Measurements from ENCODE around the gene PAQR7. TPM values are rescaled to one million over a fixed set of nuclear protein-coding genes. Genes with fewer than 3 reads are reported as not detected.

Gene PAQR7
- total RNA-seq, 4 donors from 2014 or later, result 6.7 to 12.1 (median 7.8) TPM

DNA sequence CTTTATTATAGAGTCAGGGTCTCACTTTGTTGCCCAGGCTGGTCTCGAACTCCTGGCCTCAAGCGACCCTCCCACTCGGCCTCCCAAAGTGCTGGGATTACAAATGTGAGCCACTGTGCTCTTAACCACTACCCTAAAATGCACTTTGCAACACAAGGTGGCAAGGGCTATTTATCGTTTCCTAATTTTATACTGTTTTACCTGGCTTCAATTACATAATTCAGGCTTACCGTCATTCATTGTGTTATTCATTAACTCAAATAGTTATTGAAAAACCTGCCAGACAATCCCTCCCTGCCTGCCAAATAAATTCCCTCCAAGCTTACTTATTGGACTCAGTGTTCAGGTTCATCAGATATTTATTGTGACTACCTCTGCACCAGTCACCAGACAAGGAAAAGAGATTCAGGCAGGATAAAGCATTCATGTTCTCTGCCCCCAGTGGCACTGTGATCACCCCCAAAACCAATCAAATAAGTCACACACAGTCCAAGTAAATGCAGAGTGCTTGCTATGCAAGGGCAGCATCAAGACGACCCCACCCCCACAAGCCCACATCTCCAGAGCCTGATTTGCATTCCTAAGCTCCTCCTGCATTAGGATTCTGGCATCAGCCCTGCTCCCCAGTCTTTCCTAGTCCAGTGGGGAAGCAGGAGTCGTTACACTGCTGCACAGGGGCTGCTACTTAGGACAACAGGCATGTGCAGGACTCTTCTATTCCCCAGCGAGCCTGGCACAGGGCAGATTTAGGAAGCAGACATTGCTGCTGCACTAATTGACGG, 8.1 kb downstream of the PAQR7 start:
- Histone ChIP-seq H3K4me1 (peaks cover 0 to 44% (median 14%) of the 10 kb centered on the region in 4 donors), H3K27me3 (no peaks in the 10 kb centered on the region), H3K4me3 (no peak overlapping the region), H3K36me3 (peaks cover 0 to 7% (median 0%) of the 10 kb centered on the region in 3 donors), H3K27ac (peak overlapping the region in 2 of 4 donors; percentile 69 to 90), H3K9me3 (no peaks in the 10 kb centered on the region)
- peak in 2 of 3 donors; percentile 12 to 44 for DNase-seq
- TF ChIP-seq, protein P1, sequence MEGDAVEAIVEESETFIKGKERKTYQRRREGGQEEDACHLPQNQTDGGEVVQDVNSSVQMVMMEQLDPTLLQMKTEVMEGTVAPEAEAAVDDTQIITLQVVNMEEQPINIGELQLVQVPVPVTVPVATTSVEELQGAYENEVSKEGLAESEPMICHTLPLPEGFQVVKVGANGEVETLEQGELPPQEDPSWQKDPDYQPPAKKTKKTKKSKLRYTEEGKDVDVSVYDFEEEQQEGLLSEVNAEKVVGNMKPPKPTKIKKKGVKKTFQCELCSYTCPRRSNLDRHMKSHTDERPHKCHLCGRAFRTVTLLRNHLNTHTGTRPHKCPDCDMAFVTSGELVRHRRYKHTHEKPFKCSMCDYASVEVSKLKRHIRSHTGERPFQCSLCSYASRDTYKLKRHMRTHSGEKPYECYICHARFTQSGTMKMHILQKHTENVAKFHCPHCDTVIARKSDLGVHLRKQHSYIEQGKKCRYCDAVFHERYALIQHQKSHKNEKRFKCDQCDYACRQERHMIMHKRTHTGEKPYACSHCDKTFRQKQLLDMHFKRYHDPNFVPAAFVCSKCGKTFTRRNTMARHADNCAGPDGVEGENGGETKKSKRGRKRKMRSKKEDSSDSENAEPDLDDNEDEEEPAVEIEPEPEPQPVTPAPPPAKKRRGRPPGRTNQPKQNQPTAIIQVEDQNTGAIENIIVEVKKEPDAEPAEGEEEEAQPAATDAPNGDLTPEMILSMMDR (IDR thresholded peaks at IDR 0.05), result no peak
- TF ChIP-seq POLR2A (IDR thresholded peaks at IDR 0.05), result peak in 1 of 2 donors; percentile 41

DNA sequence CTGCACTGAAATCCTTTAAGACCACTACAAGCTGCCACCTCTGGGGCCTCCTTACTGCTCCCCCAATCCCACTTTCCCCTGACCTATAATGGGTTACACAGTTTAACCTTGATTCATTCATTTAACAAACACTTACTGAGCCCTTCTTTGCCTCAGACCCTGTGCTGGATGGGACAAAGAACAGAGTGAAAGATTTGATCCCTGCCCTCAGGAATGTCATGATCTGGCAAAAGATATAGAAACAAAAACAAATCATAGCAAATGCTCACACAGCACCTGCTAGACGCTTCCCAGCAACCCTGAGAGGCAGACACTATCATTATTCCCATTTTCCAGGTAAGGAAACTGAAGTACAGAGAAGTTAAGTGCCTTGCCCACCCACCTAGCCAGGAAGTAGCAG, 9.2 kb downstream of the PAQR7 start:
- no peaks in the 10 kb centered on the region for H3K9me3 ChIP-seq
- no peak overlapping the region for H3K27ac ChIP-seq
- H3K27me3 ChIP-seq, result no peaks in the 10 kb centered on the region
- TF ChIP-seq, protein P1 (IDR thresholded peaks at IDR 0.05), result no peak
- TF ChIP-seq POLR2A (IDR thresholded peaks at IDR 0.05), result no peak
- H3K4me1 ChIP-seq, result peaks cover 0 to 39% (median 10%) of the 10 kb centered on the region in 4 donors
- H3K36me3 ChIP-seq, result peaks cover 0 to 7% (median 0%) of the 10 kb centered on the region in 3 donors
- H3K4me3 ChIP-seq, result no peak overlapping the region
- no peak for DNase-seq

DNA sequence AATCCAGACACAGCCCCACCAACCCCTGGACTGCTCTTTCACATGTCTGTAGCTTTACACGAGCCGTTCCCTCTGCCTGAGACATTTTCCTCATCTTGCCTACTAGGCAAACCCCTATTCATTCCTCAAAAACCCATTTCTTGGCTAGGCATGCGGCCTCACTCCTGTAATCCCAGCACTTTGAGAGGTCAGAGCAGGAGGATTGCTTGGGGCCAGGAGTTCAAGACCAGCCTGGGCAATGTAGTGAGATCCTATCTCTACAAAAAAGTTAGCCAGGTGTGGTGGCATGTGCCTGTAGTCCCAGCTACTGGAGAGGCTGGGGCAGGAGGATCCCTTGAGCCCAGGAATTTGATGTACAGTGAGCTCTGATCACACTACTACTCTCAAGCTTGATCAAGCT, 11.1 kb downstream of the PAQR7 start:
- Histone ChIP-seq H3K27me3 (no peaks in the 10 kb centered on the region), H3K36me3 (peaks cover 0 to 7% (median 0%) of the 10 kb centered on the region in 3 donors), H3K9me3 (no peaks in the 10 kb centered on the region), H3K4me3 (no peak overlapping the region), H3K4me1 (peaks cover 0 to 30% (median 7%) of the 10 kb centered on the region in 4 donors), H3K27ac (no peak overlapping the region)
- no peak for TF ChIP-seq POLR2A (IDR thresholded peaks at IDR 0.05)
- TF ChIP-seq, protein P1 (IDR thresholded peaks at IDR 0.05), result no peak
- DNase-seq, result no peak

DNA sequence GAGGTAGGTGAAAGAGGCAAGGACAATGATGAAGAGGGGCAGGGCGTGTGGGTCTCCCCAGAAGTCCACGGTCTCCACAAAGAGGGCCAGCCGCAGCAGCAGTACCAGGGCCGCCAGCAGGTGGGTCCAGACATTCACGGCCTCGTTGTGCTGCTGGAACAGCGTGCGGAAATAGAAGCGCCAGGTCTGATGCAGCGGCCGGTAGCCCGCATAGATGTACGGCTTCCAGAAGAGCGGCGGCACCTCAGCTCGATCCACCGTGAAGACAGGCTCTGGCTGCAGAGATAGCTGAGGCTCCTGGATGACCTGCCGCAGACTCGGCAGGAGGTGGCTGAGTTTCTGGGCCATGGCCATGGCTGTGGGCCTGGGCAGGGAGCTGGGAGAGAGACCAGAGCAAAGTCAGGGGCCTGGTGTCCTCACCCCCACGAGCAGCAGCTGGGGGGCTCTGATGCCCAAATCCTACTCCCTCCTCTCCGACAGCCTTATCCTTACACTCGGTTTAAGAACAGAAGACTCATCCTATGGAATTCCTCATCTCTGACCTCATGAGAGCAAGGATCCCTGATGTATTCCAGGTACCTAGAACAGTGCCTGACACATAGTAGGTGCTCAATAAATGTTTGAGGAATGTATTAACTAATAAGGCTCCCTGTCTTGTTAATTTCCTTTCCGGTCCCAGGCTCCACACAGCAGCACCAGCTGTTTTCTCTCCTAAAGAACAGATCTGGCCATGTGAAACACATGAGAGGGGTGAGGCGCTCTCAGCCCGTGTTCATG, 11.8 kb downstream of the PAQR7 start:
- Histone ChIP-seq H3K36me3 (peaks cover 0 to 7% (median 0%) of the 10 kb centered on the region in 3 donors), H3K27ac (no peak overlapping the region), H3K27me3 (no peaks in the 10 kb centered on the region), H3K9me3 (no peaks in the 10 kb centered on the region), H3K4me1 (peaks cover 4 to 35% (median 9%) of the 10 kb centered on the region in 4 donors), H3K4me3 (no peak overlapping the region)
- DNase-seq, result no peak
- TF ChIP-seq POLR2A (IDR thresholded peaks at IDR 0.05), result no peak
- TF ChIP-seq, protein P1 (IDR thresholded peaks at IDR 0.05), result no peak

DNA sequence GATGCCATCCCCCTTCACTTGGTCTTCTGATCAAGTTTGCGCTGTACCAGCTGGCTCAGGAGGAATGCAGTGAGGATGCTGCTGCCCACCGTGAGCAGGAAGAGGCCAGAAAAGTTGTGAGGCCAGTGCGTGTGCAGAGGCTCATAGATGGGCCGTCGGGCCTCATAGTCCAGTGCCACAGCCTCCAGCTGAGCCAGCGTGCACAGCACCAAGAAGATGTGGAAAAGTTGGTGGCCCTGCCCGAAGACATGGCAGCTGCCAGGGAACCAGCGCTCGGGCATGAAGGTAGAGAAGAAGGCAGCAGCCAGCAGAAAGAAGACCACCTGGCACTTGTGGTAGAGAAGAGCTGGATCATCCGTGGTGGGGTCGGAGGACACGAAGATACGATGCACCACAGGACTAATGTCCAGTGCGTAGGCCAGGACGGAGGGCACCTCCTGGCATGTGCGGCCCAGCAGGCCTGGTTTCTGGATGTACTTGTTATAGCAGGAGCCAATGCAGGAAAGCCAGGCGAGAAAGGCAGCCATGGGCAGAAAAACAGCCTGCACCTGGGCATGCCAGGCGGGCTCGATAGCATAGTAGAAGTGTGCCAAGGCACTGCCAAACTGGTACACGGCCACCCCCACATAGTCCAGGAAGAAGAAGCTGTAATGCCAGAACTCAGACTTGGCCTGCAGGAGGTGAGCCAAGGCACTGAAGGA, 12.6 kb downstream of the PAQR7 start:
- Histone ChIP-seq H3K36me3 (peaks cover 0 to 7% (median 0%) of the 10 kb centered on the region in 3 donors), H3K9me3 (no peaks in the 10 kb centered on the region)
- DNase-seq, result no peak

More for the DNA sequence above, 12.6 kb downstream of the PAQR7 start:
- no peak overlapping the region for H3K27ac ChIP-seq
- peaks cover 6 to 34% (median 8%) of the 10 kb centered on the region in 4 donors for H3K4me1 ChIP-seq
- H3K27me3 ChIP-seq, result no peaks in the 10 kb centered on the region
- no peak overlapping the region for H3K4me3 ChIP-seq
- TF ChIP-seq, protein P1 (IDR thresholded peaks at IDR 0.05), result no peak
- no peak for TF ChIP-seq POLR2A (IDR thresholded peaks at IDR 0.05)
